HEK293 (cell line): ENCODE measurements around the gene PNPLA5.

Experiments
- CTCF ChIA-PET: fragments of 350-600 bp; formaldehyde crosslinking; extraction: SDS; loops from one replicate; lab custom pipeline; 2021; ENCODE audit warnings: antibody characterized with exemption; lab: Yijun Ruan, JAX
- POLR2A ChIA-PET: fragments of 300-600 bp; formaldehyde crosslinking; extraction: SDS; loops from one replicate; lab custom pipeline; 2020; ENCODE audit warnings: antibody characterized with exemption, inconsistent platforms; lab: Yijun Ruan, JAX
- H3K27ac ChIP-seq: fragments of 200-500 bp; sonication (Bioruptor generic); 2 replicates; pipeline ENCODE4 v1.5.1; 2014; ENCODE audit warnings: low read depth, low read length, control low read depth, inconsistent platforms; ENCODE audit errors: extremely low read depth
- H3K36me3 ChIP-seq, 2 experiments: fragments of 200-500 bp in 1 of 2; sonication (Bioruptor generic) in 1 of 2; 1 replicate in 1 of 2; 2 replicates in 1 of 2; pipeline ENCODE4 v1.5.1; 2014 to 2017; ENCODE audit warnings: inconsistent platforms in 2 of 2, low read length in 2 of 2; ENCODE audit not compliant: control insufficient read depth in 2 of 2, insufficient read depth in 1 of 2
- H3K4me1 ChIP-seq: fragments of 200-500 bp; sonication (Bioruptor generic); 2 replicates; pipeline ENCODE4 v1.5.1; 2014; ENCODE audit warnings: mild to moderate bottlenecking, low read length, inconsistent platforms; ENCODE audit not compliant: control insufficient read depth, insufficient read depth
- H3K4me3 ChIP-seq: 2 replicates; pipeline ENCODE4 v1.5.1; 2011; ENCODE audit warnings: low read depth, mild to moderate bottlenecking, control low read depth, low read length, moderate library complexity
- H3K9me3 ChIP-seq: fragments of 200-500 bp; sonication (Bioruptor generic); 2 replicates; pipeline ENCODE4 v1.5.1; 2014; ENCODE audit warnings: low read depth, low read length, inconsistent platforms; ENCODE audit not compliant: control insufficient read depth, insufficient read depth
- MZF1 ChIP-seq: fragments of 450-650 bp; formaldehyde crosslinking; IDR thresholded peaks from 2 replicates; pipeline ENCODE4 v1.5.1; 2017; ENCODE audit warnings: missing biosample characterization, missing genetic modification characterization, borderline replicate concordance
- SCRT1 ChIP-seq: fragments of 450-650 bp; formaldehyde crosslinking; IDR thresholded peaks from 2 replicates; pipeline ENCODE4 v1.5.1; 2016; ENCODE audit warnings: missing biosample characterization, missing genetic modification characterization, borderline replicate concordance
- SCRT2 ChIP-seq: fragments of 450-650 bp; formaldehyde crosslinking; IDR thresholded peaks from 2 replicates; pipeline ENCODE4 v1.5.1; 2016; ENCODE audit warnings: missing biosample characterization, missing genetic modification characterization
- YY2 ChIP-seq: fragments of 450-650 bp; formaldehyde crosslinking; IDR thresholded peaks from 2 replicates; pipeline ENCODE4 v1.5.1; 2016; ENCODE audit warnings: missing biosample characterization, missing genetic modification characterization
- ZNF202 ChIP-seq: fragments of 450-650 bp; formaldehyde crosslinking; IDR thresholded peaks from 2 replicates; pipeline ENCODE4 v1.5.1; 2016; ENCODE audit warnings: missing biosample characterization, missing genetic modification characterization, borderline replicate concordance
- ZNF221 ChIP-seq: fragments of 450-650 bp; formaldehyde crosslinking; IDR thresholded peaks from 2 replicates; pipeline ENCODE4 v1.5.1; 2017; ENCODE audit warnings: missing biosample characterization, missing genetic modification characterization, borderline replicate concordance
- ZNF239 ChIP-seq: fragments of 450-650 bp; formaldehyde crosslinking; IDR thresholded peaks from 2 replicates; pipeline ENCODE4 v1.5.1; 2016; ENCODE audit warnings: missing biosample characterization, missing genetic modification characterization
- ZNF24 ChIP-seq: fragments of 450-650 bp; formaldehyde crosslinking; IDR thresholded peaks from 2 replicates; pipeline ENCODE4 v1.5.1; 2016; ENCODE audit warnings: missing biosample characterization, missing genetic modification characterization
- ZNF280C ChIP-seq: fragments of 450-650 bp; formaldehyde crosslinking; IDR thresholded peaks from 2 replicates; pipeline ENCODE4 v1.5.1; 2016; ENCODE audit warnings: missing biosample characterization, missing genetic modification characterization
- ZNF302 ChIP-seq: fragments of 450-650 bp; formaldehyde crosslinking; IDR thresholded peaks from 2 replicates; pipeline ENCODE4 v1.5.1; 2016; ENCODE audit warnings: missing biosample characterization, missing genetic modification characterization, low read depth
- ZNF394 ChIP-seq: fragments of 450-650 bp; formaldehyde crosslinking; IDR thresholded peaks from 2 replicates; pipeline ENCODE4 v1.5.1; 2016; ENCODE audit warnings: missing biosample characterization, missing genetic modification characterization, mild to moderate bottlenecking, moderate library complexity, borderline replicate concordance
- ZNF521 ChIP-seq: fragments of 450-650 bp; formaldehyde crosslinking; IDR thresholded peaks from 2 replicates; pipeline ENCODE4 v1.5.1; 2017; ENCODE audit warnings: missing biosample characterization, mild to moderate bottlenecking, missing genetic modification characterization
- ZNF555 ChIP-seq: fragments of 450-650 bp; formaldehyde crosslinking; conservative IDR thresholded peaks from 2 replicates; pipeline ENCODE4 v1.5.1; 2017; ENCODE audit warnings: missing biosample characterization, mild to moderate bottlenecking, missing genetic modification characterization, inconsistent platforms
- ZNF561 ChIP-seq: fragments of 450-650 bp; IDR thresholded peaks from 2 replicates; pipeline ENCODE4 v1.5.1; 2018; ENCODE audit warnings: missing biosample characterization, missing genetic modification characterization, borderline replicate concordance
- ZNF610 ChIP-seq: fragments of 450-650 bp; formaldehyde crosslinking; IDR thresholded peaks from 2 replicates; pipeline ENCODE4 v1.5.1; 2016; ENCODE audit warnings: missing biosample characterization, missing genetic modification characterization, borderline replicate concordance
- ZNF624 ChIP-seq: fragments of 450-650 bp; formaldehyde crosslinking; IDR thresholded peaks from 2 replicates; pipeline ENCODE4 v1.5.1; 2017; ENCODE audit warnings: missing biosample characterization, missing genetic modification characterization
- ZNF664 ChIP-seq: fragments of 450-650 bp; formaldehyde crosslinking; IDR thresholded peaks from 2 replicates; pipeline ENCODE4 v1.5.1; 2016; ENCODE audit warnings: missing biosample characterization, missing genetic modification characterization
- ZNF830 ChIP-seq: fragments of 450-650 bp; IDR thresholded peaks from 2 replicates; pipeline ENCODE4 v1.5.0; 2018; ENCODE audit warnings: missing biosample characterization, missing genetic modification characterization, low read depth, mild to moderate bottlenecking, moderate library complexity
- ZXDB ChIP-seq: fragments of 450-650 bp; formaldehyde crosslinking; IDR thresholded peaks from 2 replicates; pipeline ENCODE4 v1.5.1; 2016; ENCODE audit warnings: missing biosample characterization, missing genetic modification characterization

Gene PNPLA5

DNA sequence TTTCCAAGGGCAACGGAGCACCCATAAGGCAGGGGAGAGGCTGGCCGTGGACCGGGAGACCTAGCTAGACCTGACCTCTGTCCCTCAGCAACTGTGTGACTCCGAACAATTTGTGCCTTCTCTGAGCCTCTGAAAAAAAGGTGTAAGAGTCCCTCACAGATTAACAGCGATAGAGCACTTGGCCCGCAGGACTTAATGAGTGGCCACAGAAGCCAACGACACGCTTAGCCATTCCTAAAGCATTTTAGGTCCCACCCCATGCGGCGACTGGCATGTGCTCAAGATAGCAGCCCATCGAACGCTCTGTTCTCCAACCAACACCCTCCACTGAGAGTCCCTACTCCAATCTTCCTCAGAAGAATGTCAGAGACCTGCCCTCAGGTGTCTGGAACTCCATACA is 31.0 kb downstream of the PNPLA5 start:
- CTCF ChIA-PET: interaction anchor here (2.5 kb wide), 1 partner anchor 23 kb away, joined by 13 read pairs; no protein-coding TSS in a partner anchor
- Histone ChIP-seq H3K4me3 (no peak overlapping the region), H3K9me3 (no peaks in the 10 kb centered on the region; the same call in 1 of the 2 replicates), H3K27ac (no peak overlapping the region), H3K4me1 (no peaks in the 10 kb centered on the region), H3K36me3 (peaks cover 0 to 9% of the 10 kb centered on the region in 2 experiments; a peak in 1 of 3 replicates)
- POLR2A ChIA-PET: interaction anchor here (1.0 kb wide), 1 partner anchor 9 kb away, joined by 3 read pairs; no protein-coding TSS in a partner anchor
- TF ChIP-seq ZNF624 (no peak), ZNF221 (tag by site-specific recombination) (no peak), ZNF280C (tag by site-specific recombination) (no peak), YY2 (no peak), ZNF394 (tag by site-specific recombination) (no peak), ZNF202 (tag by site-specific recombination) (no peak)

DNA sequence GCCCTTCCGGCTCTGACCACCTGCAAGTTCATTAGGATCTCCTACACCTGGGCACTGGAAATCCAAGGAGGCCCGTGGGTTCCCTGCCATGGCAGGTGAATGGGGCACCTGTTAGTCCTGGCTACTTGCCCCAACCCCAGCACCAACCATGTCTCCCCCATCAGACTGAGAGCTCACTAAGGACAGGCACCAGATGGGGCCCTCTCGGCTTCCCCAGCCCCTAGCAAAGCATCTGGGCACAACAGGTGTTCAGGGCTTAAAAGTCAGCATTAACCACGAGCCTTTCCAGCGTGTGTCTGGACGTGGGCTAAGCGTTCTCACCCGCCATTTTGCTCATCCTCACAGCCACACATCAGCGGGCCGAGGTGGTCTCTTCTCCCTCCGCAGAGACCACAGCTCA is 31.7 kb downstream of the PNPLA5 start:
- CTCF ChIA-PET: interaction anchor here (0.6 to 2.5 kb wide), 2 partner anchors 24 to 344 kb away, joined by 3 to 13 read pairs; no protein-coding TSS in a partner anchor
- no peak overlapping the region for H3K27ac ChIP-seq
- no peak overlapping the region for H3K4me3 ChIP-seq
- no peaks in the 10 kb centered on the region; the same call in 1 of the 2 replicates for H3K9me3 ChIP-seq
- POLR2A ChIA-PET: no interaction called here
- H3K36me3 ChIP-seq: peaks cover 0 to 9% of the 10 kb centered on the region in 2 experiments; a peak in 1 of 3 replicates
- TF ChIP-seq SCRT1 (tag by site-specific recombination) (0 out of 2 replicates have a peak, but pooled peaks have one; percentile 28), MZF1 (tag by site-specific recombination) (no peak), SCRT2 (tag by site-specific recombination) (peak; percentile 83)
- no peaks in the 10 kb centered on the region for H3K4me1 ChIP-seq

DNA sequence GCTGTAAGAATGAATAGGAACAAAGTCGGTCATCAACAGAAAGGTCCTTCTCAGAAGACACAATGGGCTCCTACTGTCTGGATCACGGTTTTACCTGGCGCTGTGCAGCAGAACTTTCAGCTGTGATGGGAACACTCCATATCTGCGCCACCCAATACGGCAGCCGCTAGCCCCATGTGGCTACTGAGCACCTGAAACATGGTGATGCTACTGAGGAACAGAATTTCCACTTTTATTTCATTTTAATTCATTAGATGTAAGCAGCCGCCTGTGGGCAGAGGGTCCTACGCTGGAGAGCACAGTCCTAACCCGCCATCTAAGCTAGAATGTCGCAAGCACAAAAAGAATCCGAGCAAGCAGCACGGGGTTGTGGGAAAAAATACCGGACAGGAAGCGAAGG is 32.2 kb downstream of the PNPLA5 start:
- no peaks in the 10 kb centered on the region; the same call in 1 of the 2 replicates for H3K9me3 ChIP-seq
- TF ChIP-seq ZNF24 (tag by site-specific recombination): no peak
- TF ChIP-seq ZNF561 (tag by site-specific recombination): no peak
- no peak for TF ChIP-seq ZNF239
- no peak for TF ChIP-seq ZNF555 (tag by site-specific recombination)
- H3K4me1 ChIP-seq: no peaks in the 10 kb centered on the region
- H3K36me3 ChIP-seq: peaks cover 0 to 9% of the 10 kb centered on the region in 2 experiments; a peak in 1 of 3 replicates
- ChIA-PET POLR2A (no interaction called here), CTCF (interaction anchor here (0.6 to 2.5 kb wide), 2 partner anchors 24 to 344 kb away, joined by 3 to 13 read pairs; no protein-coding TSS in a partner anchor)
- no peak overlapping the region for H3K27ac ChIP-seq
- no peak overlapping the region for H3K4me3 ChIP-seq

GRCh38 chr22:43859176-43859575 is 32.6 kb downstream of the PNPLA5 start:
- Histone ChIP-seq H3K4me1 (no peaks in the 10 kb centered on the region), H3K9me3 (no peaks in the 10 kb centered on the region; the same call in 1 of the 2 replicates), H3K4me3 (no peak overlapping the region), H3K27ac (no peak overlapping the region), H3K36me3 (peaks cover 0 to 9% of the 10 kb centered on the region in 2 experiments; a peak in 1 of 3 replicates)
- TF ChIP-seq ZNF610 (no peak), ZNF302 (tag by site-specific recombination) (no peak), ZNF521 (tag by site-specific recombination) (no peak), ZNF664 (no peak), ZNF280C (tag by site-specific recombination) (no peak), ZNF830 (no peak), ZXDB (no peak)
- ChIA-PET POLR2A (no interaction called here), CTCF (interaction anchor here (2.5 kb wide), 1 partner anchor 25 kb away, joined by 13 read pairs; no protein-coding TSS in a partner anchor)
